HG02981 (cell line): Measurements from ENCODE around the gene TMPRSS6.
A peak's percentile ranks its signal among the peaks of the same experiment; 100 is the strongest.

ENCODE experiments used
- ATAC-seq: cut with Tn5 transposase; IDR thresholded peaks from one replicate; pipeline ENCODE4 v1.9.1; 2021; ENCODE audit warnings: mild to moderate bottlenecking, moderate library complexity; ENCODE audit not compliant: unreplicated experiment

TMPRSS6 gene

DNA sequence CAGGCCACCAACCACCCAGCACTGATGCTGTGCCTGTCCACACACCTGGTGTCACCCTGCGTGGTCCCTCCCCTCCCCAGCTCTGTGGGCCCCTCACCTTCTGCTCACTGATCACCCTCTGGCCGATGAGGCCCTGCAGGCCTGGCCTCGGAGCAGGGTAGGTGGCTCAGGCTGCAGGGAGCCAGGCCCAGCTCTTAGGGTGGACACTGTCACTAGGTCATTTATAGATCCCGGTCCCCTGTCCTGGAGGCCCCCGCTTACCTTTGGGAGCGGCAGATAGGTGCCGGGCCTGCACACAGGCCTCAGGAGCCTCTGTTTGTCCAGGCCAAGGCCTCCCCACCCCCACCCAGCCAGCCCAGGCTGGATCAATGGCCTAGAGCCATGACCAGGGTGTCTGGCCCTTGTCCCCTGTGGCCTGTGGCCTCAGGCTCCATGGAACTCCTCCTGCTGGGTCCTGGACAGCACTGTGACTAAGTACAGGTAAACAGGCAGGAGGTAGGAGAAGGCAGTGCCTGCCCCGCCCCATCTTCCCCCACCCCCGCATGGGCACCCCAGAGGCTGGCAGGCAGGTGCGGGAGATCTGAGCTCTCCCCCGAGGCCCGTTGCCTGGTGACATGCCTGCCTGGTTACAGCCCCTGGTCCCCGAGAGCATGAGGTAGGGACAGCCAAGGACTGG lies at the start of gene TMPRSS6:
Gene TMPRSS6, minus strand, starts transcription at position 472 of the 676 bp plus-strand sequence. CDS start 6,296 bp downstream, outside the sequence.
- no peak for ATAC-seq

DNA sequence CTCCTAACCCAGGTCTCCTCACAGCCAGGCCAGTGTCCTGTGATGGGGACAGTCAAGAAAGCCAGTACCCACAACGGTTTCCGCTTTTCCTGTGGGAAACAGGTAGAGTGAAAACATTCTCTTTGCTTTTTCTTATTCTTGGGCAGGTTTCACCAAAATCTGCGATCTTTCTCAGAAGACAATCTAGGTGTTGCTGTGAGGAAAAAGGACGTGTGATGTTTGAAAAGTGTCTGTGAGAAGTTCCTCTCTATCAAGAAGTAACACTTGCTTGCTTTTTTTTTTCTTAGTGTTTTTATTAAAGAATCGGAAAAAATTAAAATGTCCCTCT lies 49.4 kb upstream of the TMPRSS6 start:
- no peak for ATAC-seq

DNA sequence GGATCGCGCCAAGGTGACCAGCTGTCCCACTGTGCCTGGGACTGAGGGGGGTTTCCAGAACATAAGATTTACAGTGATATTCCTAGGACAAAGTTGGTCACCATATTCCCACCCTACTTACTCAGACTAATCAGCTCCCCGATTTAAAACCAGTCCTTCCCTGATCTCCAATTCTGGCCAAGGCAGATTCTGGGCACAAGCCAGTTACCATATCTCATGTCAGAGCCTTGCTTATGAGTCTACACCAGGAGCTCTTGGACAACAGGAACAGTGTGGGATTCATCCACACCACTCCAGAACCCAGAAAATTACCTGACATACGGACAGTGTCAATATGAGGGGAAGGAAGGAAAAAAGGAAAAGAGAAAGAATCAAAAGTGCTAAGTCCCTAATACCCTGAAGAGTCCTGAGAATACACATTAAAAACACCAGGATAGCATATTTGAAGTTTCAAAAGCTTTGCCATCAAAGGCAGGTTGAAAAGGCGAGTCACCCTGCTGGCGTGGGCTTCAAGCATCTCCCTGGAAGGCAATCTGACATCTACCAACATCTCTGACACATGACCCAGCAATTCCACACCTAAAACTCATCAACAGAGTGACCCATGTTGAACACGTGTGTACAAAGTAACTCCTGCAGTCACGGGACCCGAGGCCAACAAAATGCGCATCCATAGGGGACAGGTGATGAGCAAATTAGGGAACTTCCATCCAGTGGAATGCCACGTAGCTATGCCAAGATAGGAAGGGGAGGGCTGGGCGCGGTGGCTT lies 48.2 kb upstream of the TMPRSS6 start:
- ATAC-seq: no peak

DNA sequence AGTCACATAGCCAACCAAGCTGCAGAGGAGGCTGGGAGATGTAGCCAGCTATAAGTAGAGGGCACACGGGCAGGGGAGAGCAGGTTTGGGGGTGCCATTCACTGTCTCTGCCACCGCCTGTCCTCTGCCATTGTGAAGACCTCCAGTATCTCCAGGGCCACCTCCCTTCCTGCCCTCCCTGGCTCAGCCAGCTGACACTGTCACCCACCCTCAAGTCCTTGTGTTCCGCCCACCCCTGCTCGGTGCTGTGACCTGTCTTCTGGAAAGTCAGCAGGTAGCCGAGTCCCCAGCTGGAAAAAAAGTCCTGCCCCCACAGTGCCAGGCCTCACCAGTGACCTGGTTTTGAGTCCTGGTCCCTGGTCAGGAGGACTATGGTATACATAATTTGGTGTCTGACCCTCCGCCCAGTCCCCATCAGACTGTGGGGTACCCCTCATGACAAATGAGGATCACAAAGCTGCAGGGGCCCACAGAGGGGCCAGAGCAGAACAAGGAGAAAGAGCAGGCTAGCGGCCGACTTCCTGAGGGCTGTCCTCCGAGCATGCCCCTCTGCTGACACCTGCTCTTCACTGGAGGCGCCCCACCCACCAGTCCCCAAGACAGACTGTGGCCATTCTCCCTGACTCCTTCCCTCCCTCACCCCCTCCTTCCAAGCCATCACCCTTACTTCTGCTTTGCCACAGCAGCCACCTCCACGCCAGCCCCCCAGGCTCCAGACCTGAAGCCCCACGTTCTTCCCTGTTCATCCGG lies 47.3 kb upstream of the TMPRSS6 start:
- no peak for ATAC-seq

DNA sequence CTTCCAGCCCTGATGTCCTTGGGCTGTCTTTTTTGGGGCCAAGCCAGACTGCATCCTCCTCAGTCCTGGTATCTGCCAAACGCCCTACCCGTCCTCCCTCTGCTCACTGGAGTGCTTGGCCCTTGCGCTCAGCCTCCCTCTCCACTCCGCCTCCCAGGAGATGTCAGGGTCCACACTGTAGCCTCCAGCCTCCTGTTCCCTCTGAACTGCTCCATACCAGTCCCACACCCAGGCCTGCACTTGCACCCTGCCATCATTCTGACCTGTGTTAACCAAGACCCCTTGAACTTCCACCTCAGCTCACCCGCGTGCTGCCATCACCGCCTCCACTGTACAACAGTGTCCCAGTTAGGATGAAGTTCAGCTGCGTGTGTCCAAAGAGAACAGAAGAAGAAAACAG lies 46.5 kb upstream of the TMPRSS6 start:
- ATAC-seq: no peak

DNA sequence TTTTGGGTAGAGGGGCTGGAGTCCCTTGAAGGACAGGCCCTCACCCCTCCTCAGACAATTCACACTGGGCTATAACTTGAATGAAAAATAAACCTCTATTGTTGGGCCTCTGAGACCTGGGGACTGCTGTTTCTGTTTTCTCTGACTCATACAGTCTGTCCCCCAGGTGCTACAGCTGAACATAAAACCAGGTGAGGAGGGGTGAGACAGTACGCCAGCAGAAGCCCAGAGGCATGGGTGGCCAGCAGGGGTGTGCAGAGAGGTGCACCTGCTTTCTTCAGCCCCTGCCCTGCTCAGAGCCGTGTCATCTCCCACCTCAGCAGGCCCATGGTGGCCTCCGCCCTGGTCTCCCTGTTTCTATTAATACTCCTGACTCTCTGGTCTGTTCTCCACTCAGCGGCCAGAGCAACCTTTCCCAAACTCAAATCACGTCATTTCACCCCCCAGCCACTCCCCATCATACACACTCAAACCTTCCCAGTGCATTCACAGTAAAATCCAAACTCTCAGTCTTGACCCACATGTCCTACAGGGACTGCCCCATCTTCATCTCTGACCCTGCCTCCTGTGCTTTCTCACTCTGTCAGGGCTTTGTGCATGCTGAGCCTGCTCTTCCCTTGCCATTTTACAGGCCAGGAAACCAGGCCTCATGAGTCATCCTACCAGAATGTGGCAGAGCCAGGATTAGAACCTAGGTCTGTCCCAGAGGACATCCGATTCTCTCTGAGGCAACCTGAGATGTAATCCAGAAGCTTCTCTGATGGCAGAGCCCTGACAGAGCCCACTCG lies 45.6 kb upstream of the TMPRSS6 start:
- no peak for ATAC-seq

DNA sequence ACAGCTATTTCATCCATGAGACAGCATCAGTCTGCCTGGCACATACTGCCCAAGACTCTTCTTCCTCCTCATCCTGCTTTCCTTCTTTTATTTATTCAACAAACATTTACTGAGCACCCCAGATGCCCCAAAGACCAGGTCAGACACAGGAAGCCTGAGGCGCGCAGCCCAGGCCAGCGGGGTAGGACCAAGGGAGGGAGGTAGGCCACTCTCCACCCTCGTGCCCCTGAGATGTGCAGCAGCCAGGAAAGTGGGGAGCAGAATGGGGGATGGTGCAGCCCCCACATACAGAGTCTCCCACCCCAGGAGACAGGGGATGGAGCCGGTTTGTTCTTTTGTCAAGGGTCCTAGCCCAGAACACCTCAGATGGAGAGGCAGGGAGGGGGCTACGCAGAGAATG lies 44.4 kb upstream of the TMPRSS6 start:
- ATAC-seq: no peak

DNA sequence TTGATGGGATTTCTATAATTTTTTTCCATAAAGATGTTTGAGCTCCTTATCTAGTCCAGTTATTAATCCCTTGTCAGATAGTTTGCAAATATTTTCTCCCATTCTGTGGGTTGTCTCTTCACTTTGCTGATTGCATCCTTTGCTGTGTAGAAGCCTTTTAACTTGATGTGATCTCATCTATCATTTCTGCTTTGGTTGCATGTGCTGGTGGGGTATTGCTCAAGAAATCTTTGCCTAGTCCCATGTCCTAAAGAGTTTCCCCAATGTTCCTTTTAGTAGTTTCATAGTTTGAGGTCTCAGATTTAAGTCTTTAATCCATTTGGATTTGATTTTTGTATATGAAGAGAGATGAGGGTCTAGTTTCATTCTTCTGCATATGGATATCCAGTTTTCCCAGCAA lies 41.9 kb upstream of the TMPRSS6 start:
- ATAC-seq: no peak

DNA sequence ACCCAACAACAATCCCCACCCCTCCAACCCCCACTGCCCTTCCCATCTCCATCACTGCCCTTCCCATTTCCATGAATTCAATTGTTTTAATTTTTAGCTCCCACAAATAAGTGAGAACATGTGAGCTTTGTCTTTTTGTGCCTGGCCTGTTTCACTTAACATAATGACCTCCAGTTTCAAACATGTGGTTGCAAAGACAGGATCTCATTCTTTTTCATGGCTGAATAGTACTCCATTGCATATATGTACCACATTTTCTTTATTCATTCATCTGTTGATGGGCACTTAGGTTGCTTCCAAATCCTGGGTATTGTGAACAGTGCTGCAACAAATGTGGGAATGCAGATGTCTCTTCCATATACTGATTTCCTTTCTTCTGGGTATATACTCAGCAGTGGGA lies 41.2 kb upstream of the TMPRSS6 start:
- ATAC-seq: no peak

DNA sequence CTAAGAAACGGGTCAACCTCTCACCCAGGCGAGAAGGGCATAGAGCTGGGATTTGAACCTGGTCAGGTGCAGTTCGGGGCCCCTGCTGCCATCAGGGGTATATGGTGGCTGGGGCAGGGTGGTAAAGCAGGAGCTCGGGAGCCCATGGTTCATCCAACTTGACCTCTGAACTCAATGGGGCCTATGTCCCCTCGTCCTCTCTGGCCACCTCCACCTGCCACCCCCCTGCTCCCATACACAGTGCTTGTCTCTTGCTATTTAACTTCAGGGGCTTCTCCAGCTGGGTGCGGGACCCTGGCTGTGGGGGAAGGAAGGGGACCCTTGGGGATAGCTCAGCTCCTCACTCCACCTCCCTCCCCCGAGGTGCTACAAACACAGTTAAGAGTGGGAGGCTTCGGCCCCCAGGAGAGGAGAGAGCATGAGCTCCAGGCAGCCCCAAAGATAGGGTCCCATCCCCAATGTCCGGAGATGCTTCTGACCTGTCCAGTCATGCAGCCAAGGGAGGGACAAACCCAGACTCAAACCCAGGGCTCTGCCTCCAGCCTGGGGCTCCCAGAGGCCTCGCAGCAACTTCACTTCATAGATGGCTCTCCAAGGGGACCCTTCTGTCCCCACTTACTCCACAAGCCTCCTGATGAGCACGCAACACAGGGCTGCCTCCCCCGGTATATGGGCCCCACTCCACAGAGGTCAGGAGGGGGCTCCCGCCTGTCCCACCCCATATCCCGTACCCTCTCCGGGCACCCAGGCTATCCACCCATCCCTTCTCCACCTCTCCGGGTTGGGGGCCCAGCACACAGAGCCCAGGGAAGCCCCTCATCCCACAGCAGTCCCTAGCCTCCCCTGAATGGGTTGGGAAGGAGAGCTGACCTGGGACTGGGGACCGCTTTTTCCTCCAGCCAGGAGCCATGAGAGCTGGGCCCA lies 39.5 kb upstream of the TMPRSS6 start:
- ATAC-seq: peak; percentile 4

DNA sequence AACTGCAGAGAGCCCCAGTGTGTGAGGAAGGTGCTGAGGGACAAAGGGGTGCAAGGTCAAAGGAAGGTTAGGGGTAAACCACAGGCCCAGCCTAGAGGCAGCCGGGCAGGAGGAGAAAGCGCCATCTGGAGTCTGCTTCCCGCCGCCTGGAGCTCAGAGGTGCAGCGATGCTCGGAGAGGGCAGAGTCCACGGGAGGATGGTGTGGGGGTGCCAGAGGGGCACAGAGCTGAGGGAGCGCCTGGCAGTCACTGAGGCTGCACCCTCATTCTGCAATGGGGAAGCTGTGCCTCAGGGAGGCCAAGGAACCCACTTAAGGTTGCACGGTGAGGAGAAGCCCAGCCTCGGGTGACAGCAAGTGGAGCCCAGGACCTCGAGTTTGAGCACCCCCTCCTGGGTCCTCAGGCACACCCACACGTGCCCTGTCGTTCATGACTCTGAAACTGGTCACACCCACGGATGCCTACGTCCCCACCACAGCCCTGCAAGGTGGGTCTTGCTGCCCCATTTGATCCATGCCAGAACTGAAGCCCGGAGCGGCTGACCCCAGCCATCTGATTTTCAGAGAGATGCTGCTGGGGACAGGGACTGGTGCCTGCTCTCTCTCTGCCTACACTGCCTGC lies 38.6 kb upstream of the TMPRSS6 start:
- ATAC-seq: no peak

DNA sequence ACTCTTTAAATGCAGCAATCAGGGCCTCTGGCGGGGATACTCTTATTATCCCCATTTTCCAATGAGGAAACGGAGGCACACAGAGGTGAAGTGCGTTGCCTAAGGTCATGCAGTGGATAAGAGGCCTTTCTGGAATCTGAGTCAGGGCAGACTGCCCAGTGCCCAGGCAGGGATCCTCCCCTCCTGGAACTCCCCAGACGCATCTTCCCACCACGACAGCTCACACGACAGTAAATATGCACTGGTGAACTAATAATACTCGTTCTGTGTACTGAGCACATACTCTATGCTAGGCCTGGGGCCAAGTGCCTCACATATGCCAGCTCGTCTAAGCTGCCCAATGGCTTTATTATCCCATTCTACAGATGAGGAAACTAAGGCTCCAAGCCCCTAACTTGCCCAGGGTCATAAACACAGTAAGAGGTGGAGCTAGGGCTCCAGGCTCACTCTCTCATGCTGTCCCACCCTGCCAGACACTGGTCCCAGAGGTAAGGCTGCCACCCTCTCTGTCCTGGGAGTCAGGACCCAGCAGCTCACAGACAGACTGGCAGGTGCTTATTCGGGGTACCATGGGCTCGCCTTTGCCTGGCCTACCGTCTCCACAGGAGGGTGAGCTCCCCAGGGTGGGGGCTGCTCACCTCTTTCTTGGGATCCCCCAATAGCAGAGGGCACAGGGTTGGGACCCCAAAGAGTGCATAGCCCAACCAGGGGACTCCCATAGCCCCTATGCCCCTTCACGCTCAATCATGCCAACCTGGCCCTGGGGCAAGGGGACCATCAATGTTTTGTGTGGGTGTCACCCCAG lies 37.9 kb upstream of the TMPRSS6 start:
- no peak for ATAC-seq

DNA sequence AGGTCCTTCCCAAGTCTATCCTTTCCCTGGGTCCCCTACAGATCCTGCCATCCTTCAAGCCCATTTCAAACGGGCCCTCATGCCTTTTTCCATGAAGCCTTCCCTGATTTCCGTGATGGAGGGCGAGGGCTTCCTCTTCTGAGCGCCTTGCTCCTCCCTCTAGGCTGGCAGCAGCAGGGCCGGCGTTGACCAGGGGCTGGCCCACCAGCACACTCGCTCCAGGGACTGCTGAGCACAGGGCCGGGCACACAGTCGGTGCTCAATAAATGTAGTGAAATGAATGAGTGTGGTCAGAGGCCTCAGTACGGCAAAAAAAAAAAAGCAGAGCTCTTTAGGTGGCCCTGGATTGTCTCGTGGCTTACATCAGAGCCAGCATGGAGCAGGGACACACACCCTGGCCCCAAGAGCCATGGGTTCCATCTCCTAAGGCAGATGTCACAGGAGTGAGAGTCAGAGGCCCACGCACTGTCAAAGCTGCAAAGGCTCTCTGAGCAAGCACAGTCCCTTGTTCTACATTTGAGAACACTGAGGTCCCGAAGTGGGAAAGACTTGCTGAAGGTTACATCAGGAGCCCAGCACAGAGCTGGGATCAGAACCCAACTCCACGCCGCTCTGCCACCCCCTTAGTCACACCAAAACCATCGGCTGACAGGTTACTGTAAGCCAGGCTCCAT lies 37.1 kb upstream of the TMPRSS6 start:
- ATAC-seq: no peak

DNA sequence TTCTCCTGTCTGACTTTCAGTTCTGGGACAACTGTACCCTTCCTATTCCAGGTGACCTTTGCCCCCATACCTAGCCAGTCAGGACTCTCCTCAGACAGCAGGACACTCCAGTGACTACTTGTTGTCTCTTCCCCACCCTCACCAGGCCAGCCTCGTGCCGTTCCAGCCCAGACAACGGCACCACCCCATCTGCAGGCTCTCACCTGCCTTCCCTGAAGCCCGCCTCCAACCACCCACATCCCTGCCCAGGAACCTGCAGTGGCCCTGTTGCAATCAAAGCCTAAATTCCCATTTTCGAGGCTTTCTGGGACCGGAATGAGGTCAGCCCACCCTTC lies 36.5 kb upstream of the TMPRSS6 start:
- ATAC-seq: no peak

DNA sequence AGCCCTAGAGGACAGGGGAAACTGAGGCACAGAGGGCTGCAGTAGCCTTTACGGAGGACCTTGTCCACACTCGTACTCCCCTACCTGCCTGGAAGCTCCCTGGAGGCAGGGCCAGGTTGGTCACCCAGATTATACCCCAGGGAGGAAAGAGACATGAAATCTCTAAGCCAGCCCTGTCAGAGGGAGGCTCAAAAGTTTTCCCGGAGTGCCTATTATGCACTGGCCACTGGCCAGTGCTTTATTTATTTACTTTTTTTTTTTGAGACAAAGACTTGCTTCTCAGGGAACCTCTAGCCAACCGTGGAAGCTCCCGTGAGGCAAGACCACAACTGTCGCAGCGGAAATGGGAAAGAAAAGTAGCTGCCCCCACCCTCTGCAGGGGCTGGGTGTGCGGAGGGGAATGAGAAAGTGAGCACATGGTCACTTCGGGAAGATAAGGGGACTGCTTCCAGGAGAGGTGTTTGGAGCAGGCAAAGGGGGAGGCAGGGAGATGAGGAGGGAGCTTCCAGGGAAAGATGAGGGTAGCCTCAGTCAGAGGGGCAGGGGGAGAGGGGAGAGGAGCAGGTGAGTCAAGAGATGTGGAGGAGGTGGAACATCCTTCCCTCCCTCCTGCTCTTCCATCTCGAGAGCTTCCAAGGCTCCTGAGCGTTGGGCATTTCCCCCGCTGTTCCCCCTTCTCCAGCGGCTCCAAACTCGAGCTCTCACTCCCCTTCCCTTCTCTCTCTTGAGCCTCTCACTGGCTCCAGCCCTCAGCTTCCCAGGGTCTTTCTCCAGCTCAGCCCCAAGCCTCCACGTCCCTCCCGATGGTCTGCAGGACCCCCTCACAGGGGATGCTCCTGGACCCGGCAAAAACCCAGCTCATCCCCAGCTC lies 35.9 kb upstream of the TMPRSS6 start:
- no peak for ATAC-seq

DNA sequence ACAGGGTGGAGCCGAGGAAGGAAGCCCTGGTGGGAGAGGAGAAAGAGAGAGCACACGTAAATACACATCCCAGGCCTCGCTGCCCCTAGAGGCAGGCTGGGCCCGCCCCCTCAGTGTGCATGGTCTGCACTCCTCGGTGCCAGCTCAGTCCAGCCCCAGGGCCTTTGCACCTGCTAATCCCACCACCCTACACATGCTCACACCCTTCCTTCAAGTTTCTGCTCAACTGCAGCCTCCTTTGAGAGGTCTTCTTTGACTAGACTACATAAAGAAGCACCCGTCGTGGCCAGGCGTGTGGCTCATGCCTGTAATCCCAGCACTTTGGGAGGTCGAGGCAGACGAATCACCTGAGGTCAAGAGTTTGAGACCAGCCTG lies 34.7 kb upstream of the TMPRSS6 start:
- ATAC-seq: no peak

DNA sequence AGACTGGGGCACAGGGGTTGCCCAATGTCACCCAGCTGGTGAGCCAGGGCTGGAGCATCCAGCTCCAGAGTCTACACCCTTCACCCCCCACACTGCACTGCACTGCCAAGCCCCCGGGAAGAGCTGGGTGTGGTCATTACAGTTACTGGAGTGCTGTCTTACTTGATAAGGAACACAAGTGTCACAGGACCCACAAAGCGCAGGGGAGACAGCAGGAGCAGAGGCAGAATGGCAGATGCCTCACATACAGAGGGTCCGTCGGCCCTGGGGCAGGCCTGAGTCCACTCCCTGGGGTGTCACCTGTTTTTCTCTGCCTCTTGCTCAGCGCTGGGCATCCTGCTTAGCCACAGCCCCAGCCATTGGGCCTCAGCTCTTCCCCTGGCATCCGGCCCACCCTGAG lies 32.5 kb upstream of the TMPRSS6 start:
- no peak for ATAC-seq

DNA sequence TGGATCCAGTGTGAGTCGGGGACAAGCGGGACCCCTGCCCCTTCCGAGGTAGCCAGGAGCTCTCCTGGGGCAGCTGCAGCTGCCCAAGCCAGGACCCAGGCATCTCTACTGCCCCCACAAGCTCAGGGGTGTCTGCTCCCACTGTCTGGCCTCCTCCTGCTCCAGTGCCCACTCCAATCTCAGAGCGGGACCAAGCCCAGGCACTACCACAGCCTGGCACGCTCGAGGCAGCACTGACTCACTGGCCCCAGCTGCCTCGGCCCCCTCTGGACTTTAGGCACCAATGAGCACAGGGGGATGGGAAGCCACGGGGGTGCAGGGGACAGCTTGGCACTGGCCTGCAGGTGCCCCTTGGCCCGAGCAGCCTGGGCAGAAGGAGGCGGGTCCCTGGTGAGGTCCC lies 32.0 kb upstream of the TMPRSS6 start:
- no peak for ATAC-seq
